Astrocyte (in vitro differentiated cells and primary cell): ENCODE results near the gene ASPSCR1. TPM values are rescaled to one million over a fixed set of nuclear protein-coding genes. Genes with fewer than 3 reads are reported as not detected.

ENCODE experiments used
- DNase-seq: peaks from one replicate; pipeline ENCODE4 v3.0.0-alpha.2; 2010; ENCODE audit warnings: low read depth
- FAIRE-seq: peaks from 2 replicates; lab custom pipeline; 2011; peaks lifted over from hg19 to GRCh38; lab: Jason Lieb, UNC
- H2AFZ ChIP-seq: 2 replicates; pipeline ENCODE4 v1.6.0; 2012; ENCODE audit warnings: low read depth, low read length, inconsistent platforms
- H3K27ac ChIP-seq: 2 replicates; pipeline ENCODE4 v1.5.1; 2011; ENCODE audit warnings: low read depth, low read length, inconsistent platforms
- H3K27me3 ChIP-seq: 2 replicates; pipeline ENCODE4 v1.6.0; 2011; ENCODE audit warnings: low read length, inconsistent platforms; ENCODE audit not compliant: insufficient read depth
- H3K36me3 ChIP-seq: 2 replicates; pipeline ENCODE4 v1.5.1; 2011; ENCODE audit warnings: low read length, inconsistent platforms; ENCODE audit not compliant: insufficient read depth
- H3K4me1 ChIP-seq: 2 replicates; pipeline ENCODE4 v1.5.1; 2011; ENCODE audit warnings: low read length, inconsistent platforms; ENCODE audit not compliant: insufficient read depth
- H3K4me2 ChIP-seq: 2 replicates; pipeline ENCODE4 v1.6.0; 2012; ENCODE audit warnings: low read length, inconsistent platforms
- H3K4me3 ChIP-seq: 2 replicates; pipeline ENCODE4 v1.5.1; 2011; ENCODE audit warnings: low read depth, mild to moderate bottlenecking, low read length, inconsistent platforms; ENCODE audit not compliant: insufficient read depth
- H3K79me2 ChIP-seq: 2 replicates; pipeline ENCODE4 v1.6.0; 2012; ENCODE audit warnings: mild to moderate bottlenecking, low read length, inconsistent platforms; ENCODE audit not compliant: insufficient read depth
- H3K9ac ChIP-seq: 2 replicates; pipeline ENCODE4 v1.6.0; 2012; ENCODE audit warnings: mild to moderate bottlenecking, low read length, inconsistent platforms
- H3K9me3 ChIP-seq: 2 replicates; pipeline ENCODE4 v1.5.1; 2012; ENCODE audit warnings: low read depth, mild to moderate bottlenecking, low read length, inconsistent platforms; ENCODE audit not compliant: insufficient read depth
- H4K20me1 ChIP-seq: 2 replicates; pipeline ENCODE4 v1.6.0; 2012; ENCODE audit warnings: low read length, inconsistent platforms; ENCODE audit not compliant: insufficient read depth
- H3K27ac Mint-ChIP-seq: one replicate; pipeline ENCODE4 v1.8.0; 2021; ENCODE audit warnings: mild to moderate bottlenecking, mixed read lengths; ENCODE audit not compliant: unreplicated experiment
- H3K27me3 Mint-ChIP-seq: one replicate; pipeline ENCODE4 v1.8.0; 2021; ENCODE audit warnings: low read depth, mixed read lengths; ENCODE audit not compliant: unreplicated experiment
- H3K36me3 Mint-ChIP-seq: one replicate; pipeline ENCODE4 v1.8.0; 2021; ENCODE audit warnings: low read depth, mixed read lengths; ENCODE audit not compliant: unreplicated experiment
- H3K4me1 Mint-ChIP-seq: one replicate; pipeline ENCODE4 v1.8.0; 2021; ENCODE audit warnings: low read depth, mixed read lengths; ENCODE audit not compliant: unreplicated experiment
- H3K4me3 Mint-ChIP-seq: one replicate; pipeline ENCODE4 v1.8.0; 2021; ENCODE audit warnings: mild to moderate bottlenecking, moderate library complexity, mixed read lengths; ENCODE audit not compliant: unreplicated experiment
- H3K9me3 Mint-ChIP-seq: one replicate; pipeline ENCODE4 v1.8.0; 2021; ENCODE audit warnings: mild to moderate bottlenecking, mixed read lengths; ENCODE audit not compliant: unreplicated experiment
- EZH2 ChIP-seq: IDR thresholded peaks from 2 replicates; pipeline ENCODE4 v1.6.1; 2012; ENCODE audit warnings: mild to moderate bottlenecking, low read length, inconsistent platforms; ENCODE audit not compliant: insufficient read depth
- total RNA-seq: library from RNA; stranded (reverse); gene quantifications from 2 replicates; pipeline ENCODE4 v1.2.1, GENCODE V29; 2021
- TF ChIP-seq, protein P1 (sequence below): IDR thresholded peaks from 2 replicates; pipeline ENCODE4 v1.5.1; 2011; ENCODE audit warnings: low read depth, mild to moderate bottlenecking, inconsistent platforms, low read length, moderate library complexity; ENCODE audit not compliant: insufficient read depth

The ASPSCR1 gene
- total RNA-seq, 1 donor from 2014 or later = 25.5 TPM

DNA sequence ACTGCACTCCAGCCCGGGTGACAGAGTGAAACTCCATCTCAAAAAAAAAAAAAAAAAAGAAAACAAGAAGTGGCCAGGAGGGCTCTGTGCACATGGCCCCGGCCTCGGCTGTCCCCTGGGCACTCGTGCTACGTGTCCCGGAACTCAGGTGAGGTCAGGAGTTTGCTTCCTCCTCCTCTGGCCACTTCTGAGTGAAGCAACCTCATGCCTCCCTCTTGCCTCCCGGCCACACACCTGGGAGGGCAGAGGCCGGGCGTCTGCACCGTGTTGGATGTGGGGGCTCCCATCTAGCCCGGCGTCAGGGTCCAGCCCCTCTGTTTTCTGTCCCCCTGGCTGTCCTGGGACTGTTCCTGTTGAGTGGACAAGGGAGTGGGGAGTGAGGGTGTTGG, 22.2 kb downstream of the ASPSCR1 start:
- Histone ChIP-seq H4K20me1 (peaks cover 28% of the 10 kb centered on the region), H3K4me2 (no peak overlapping the region), H3K27me3 (no peaks in the 10 kb centered on the region), H2AFZ (no peak overlapping the region), H3K79me2 (no peaks in the 10 kb centered on the region), H3K27ac (no peak overlapping the region), H3K4me3 (no peak overlapping the region), H3K36me3 (no peaks in the 10 kb centered on the region), H3K4me1 (peaks cover 23% of the 10 kb centered on the region), H3K9me3 (no peaks in the 10 kb centered on the region), H3K9ac (no peak overlapping the region)
- Mint-ChIP-seq H3K27me3 (no peaks in the 10 kb centered on the region), H3K4me3 (no peak overlapping the region), H3K4me1 (peaks cover 14% of the 10 kb centered on the region), H3K9me3 (no peaks in the 10 kb centered on the region), H3K27ac (no peak overlapping the region), H3K36me3 (peaks cover 3% of the 10 kb centered on the region)
- FAIRE-seq = no peak
- no peak for TF ChIP-seq EZH2
- TF ChIP-seq, protein P1, sequence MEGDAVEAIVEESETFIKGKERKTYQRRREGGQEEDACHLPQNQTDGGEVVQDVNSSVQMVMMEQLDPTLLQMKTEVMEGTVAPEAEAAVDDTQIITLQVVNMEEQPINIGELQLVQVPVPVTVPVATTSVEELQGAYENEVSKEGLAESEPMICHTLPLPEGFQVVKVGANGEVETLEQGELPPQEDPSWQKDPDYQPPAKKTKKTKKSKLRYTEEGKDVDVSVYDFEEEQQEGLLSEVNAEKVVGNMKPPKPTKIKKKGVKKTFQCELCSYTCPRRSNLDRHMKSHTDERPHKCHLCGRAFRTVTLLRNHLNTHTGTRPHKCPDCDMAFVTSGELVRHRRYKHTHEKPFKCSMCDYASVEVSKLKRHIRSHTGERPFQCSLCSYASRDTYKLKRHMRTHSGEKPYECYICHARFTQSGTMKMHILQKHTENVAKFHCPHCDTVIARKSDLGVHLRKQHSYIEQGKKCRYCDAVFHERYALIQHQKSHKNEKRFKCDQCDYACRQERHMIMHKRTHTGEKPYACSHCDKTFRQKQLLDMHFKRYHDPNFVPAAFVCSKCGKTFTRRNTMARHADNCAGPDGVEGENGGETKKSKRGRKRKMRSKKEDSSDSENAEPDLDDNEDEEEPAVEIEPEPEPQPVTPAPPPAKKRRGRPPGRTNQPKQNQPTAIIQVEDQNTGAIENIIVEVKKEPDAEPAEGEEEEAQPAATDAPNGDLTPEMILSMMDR = no peak
- DNase-seq = no peak

- H3K36me3 ChIP-seq = no peaks in the 10 kb centered on the region
- no peak for TF ChIP-seq EZH2
- TF ChIP-seq, protein P1 = no peak
- H3K27me3 ChIP-seq = no peaks in the 10 kb centered on the region
- no peak for DNase-seq
- Mint-ChIP-seq H3K4me3 (no peak overlapping the region), H3K4me1 (peaks cover 14% of the 10 kb centered on the region), H3K27me3 (no peaks in the 10 kb centered on the region), H3K27ac (no peak overlapping the region), H3K9me3 (no peaks in the 10 kb centered on the region), H3K36me3 (peaks cover 3% of the 10 kb centered on the region)
- H3K27ac ChIP-seq = no peak overlapping the region
- H3K4me3 ChIP-seq = no peak overlapping the region
- no peaks in the 10 kb centered on the region for H3K79me2 ChIP-seq
- no peaks in the 10 kb centered on the region for H3K9me3 ChIP-seq
- no peak overlapping the region for H3K9ac ChIP-seq
- peaks cover 28% of the 10 kb centered on the region for H4K20me1 ChIP-seq
- H3K4me1 ChIP-seq = peaks cover 24% of the 10 kb centered on the region
- no peak for FAIRE-seq
- H2AFZ ChIP-seq = no peak overlapping the region
- H3K4me2 ChIP-seq = no peak overlapping the region
Measured at GRCh38 chr17:81999976-82000802, 22.8 kb downstream of the ASPSCR1 start.
